OCI-LY7 (cell line): Measurements from ENCODE around the gene ENO2. TPM values are rescaled to one million over a fixed set of nuclear protein-coding genes. Genes with fewer than 3 reads are reported as not detected.
A peak's percentile ranks its signal among the peaks of the same experiment; 100 is the strongest.

Source experiments
- BruUV-seq: library from RNA; stranded (reverse); fragments of 400-500 nt; replicated peaks from 2 replicates; lab custom pipeline; 2021; lab: Mats Ljungman, UMichigan
- CTCF ChIA-PET: fragments of 300-600 bp; sonication (Branson Sonifier 250); formaldehyde crosslinking; loops from one replicate; lab custom pipeline; 2022; ENCODE audit warnings: antibody characterized with exemption; ENCODE audit not compliant: unreplicated experiment; lab: Charles Lee
- POLR2A ChIA-PET: fragments of 300-600 bp; sonication (Branson Sonifier 250); formaldehyde crosslinking; loops from one replicate; lab custom pipeline; 2022; ENCODE audit warnings: antibody characterized with exemption; lab: Charles Lee
- DNase-seq: peaks from one replicate; pipeline ENCODE4 v3.0.0-alpha.2; 2015; ENCODE audit warnings: low spot score
- H2AFZ ChIP-seq: fragments of 200-600 bp; sonication (generic), shearing (Covaris generic); 2 replicates; pipeline ENCODE4 v1.6.1; 2014; ENCODE audit warnings: mild to moderate bottlenecking, antibody characterized with exemption, low read length, moderate library complexity
- H3K27ac ChIP-seq: fragments of 200-600 bp; sonication (generic); 2 replicates; pipeline ENCODE4 v1.5.1; 2014; ENCODE audit warnings: mixed run types, low read depth, mild to moderate bottlenecking, moderate library complexity, low read length, inconsistent platforms; ENCODE audit not compliant: poor library complexity, severe bottlenecking
- H3K36me3 ChIP-seq: fragments of 200-600 bp; sonication (generic); 2 replicates; pipeline ENCODE4 v1.6.1; 2014; ENCODE audit warnings: mild to moderate bottlenecking, antibody characterized with exemption, low read length, moderate library complexity, mixed read lengths; ENCODE audit not compliant: insufficient read depth
- H3K4me1 ChIP-seq: fragments of 200-600 bp; sonication (generic); 2 replicates; pipeline ENCODE4 v1.5.1; 2014; ENCODE audit warnings: mild to moderate bottlenecking, low read length; ENCODE audit not compliant: insufficient read depth, poor library complexity, severe bottlenecking
- H3K4me2 ChIP-seq: fragments of 200-600 bp; sonication (generic); 2 replicates; pipeline ENCODE4 v1.6.1; 2014; ENCODE audit warnings: mild to moderate bottlenecking, low read length
- H3K4me3 ChIP-seq: fragments of 200-600 bp; sonication (generic); 2 replicates; pipeline ENCODE4 v1.5.1; 2014; ENCODE audit warnings: mild to moderate bottlenecking, low read depth, low read length; ENCODE audit not compliant: poor library complexity, severe bottlenecking
- H3K79me2 ChIP-seq: fragments of 200-600 bp; sonication (generic); 2 replicates; pipeline ENCODE4 v1.6.1; 2016; ENCODE audit warnings: low read depth, mild to moderate bottlenecking, low read length, moderate library complexity, mixed read lengths; ENCODE audit not compliant: insufficient read depth
- H3K9me2 ChIP-seq: fragments of 200-600 bp; sonication (generic); 2 replicates; pipeline ENCODE4 v1.6.1; 2016; ENCODE audit warnings: mild to moderate bottlenecking, low read length, mixed read lengths; ENCODE audit not compliant: insufficient read depth
- H3K9me3 ChIP-seq: fragments of 200-600 bp; sonication (generic); 2 replicates; pipeline ENCODE4 v1.6.1; 2014; ENCODE audit warnings: mild to moderate bottlenecking, mixed run types, low read length, mixed read lengths
- H4K20me1 ChIP-seq: fragments of 200-600 bp; sonication (generic); 2 replicates; pipeline ENCODE4 v1.6.1; 2014; ENCODE audit warnings: mild to moderate bottlenecking, antibody characterized with exemption, low read length, moderate library complexity, mixed read lengths; ENCODE audit not compliant: insufficient read depth
- CTCF ChIP-seq: fragments of 200-600 bp; sonication (generic); conservative IDR thresholded peaks from 2 replicates; pipeline ENCODE4 v1.5.1; 2014; ENCODE audit warnings: mild to moderate bottlenecking, antibody characterized with exemption, low read length, moderate library complexity, mixed read lengths
- EZH2phosphoT487 ChIP-seq: fragments of 200-600 bp; sonication (generic); IDR thresholded peaks from 2 replicates; pipeline ENCODE4 v1.6.1; 2018; ENCODE audit warnings: low read depth, borderline replicate concordance, mild to moderate bottlenecking, mixed run types, antibody characterized with exemption, low read length, moderate library complexity, mixed read lengths
- intact Hi-C: fragments of 100-400 bp; cut with micrococcal nuclease; formaldehyde crosslinking; loops from one replicate; pipeline ENCODE4 v1.10.0; 2022; ENCODE audit not compliant: unreplicated experiment
- total RNA-seq, 2 experiments: library from RNA; depleted of rRNA in 1 of 2; stranded (reverse); fragments of >200 nt in 1 of 2; shearing (Covaris generic) in 1 of 2; gene quantifications; 2 replicates each; pipeline ENCODE4 v1.2.3, GENCODE V29; 2014 to 2022

ENO2 gene
- total RNA-seq, 2 experiments from 2014 or later: 24.9 to 89.5 TPM

GRCh38 chr12:6934110-6934509 lies 19.7 kb downstream of the ENO2 start:
- Histone ChIP-seq H3K9me2 (no peaks in the 10 kb centered on the region), H2AFZ (no peak overlapping the region), H3K36me3 (peaks cover 7% of the 10 kb centered on the region; the same call in 1 of the 2 replicates), H4K20me1 (no peaks in the 10 kb centered on the region), H3K9me3 (no peaks in the 10 kb centered on the region), H3K4me2 (no peak overlapping the region), H3K79me2 (peaks cover 5% of the 10 kb centered on the region; the same call in 1 of the 2 replicates), H3K4me1 (peaks cover 20% of the 10 kb centered on the region), H3K4me3 (no peak overlapping the region), H3K27ac (no peak overlapping the region)
- TF ChIP-seq CTCF: no peak
- no peak for TF ChIP-seq EZH2phosphoT487
- ChIA-PET POLR2A (no interaction called here), CTCF (no interaction called here)
- intact Hi-C loops: no loop called here
- no TSS peak for BruUV-seq
- no peak for DNase-seq

GRCh38 chr12:6935371-6936193 lies 21.2 kb downstream of the ENO2 start:
- BruUV-seq: no TSS peak
- peak overlapping the region; percentile 86 for H3K4me2 ChIP-seq
- H3K9me3 ChIP-seq: no peaks in the 10 kb centered on the region
- H3K4me3 ChIP-seq: peak overlapping the region; percentile 81
- no peaks in the 10 kb centered on the region for H3K9me2 ChIP-seq
- H3K4me1 ChIP-seq: peaks cover 20% of the 10 kb centered on the region
- ChIA-PET POLR2A (interaction anchor here (0.6 to 1.5 kb wide), 4 partner anchors 8 to 48 kb away, joined by 3 to 4 read pairs (median 3); partner anchors contain the start of genes C12orf57, LRRC23 and RNU7-1), CTCF (no interaction called here)
- H4K20me1 ChIP-seq: no peaks in the 10 kb centered on the region
- intact Hi-C loops: loop anchor here (2.0 to 5.0 kb wide), 3 partner anchors 37 to 63 kb away; partner anchors contain the start of genes EMG1, PHB2 and SPSB2
- peaks cover 7% of the 10 kb centered on the region; the same call in 1 of the 2 replicates for H3K36me3 ChIP-seq
- H2AFZ ChIP-seq: no peak overlapping the region
- TF ChIP-seq EZH2phosphoT487: no peak
- H3K79me2 ChIP-seq: peaks cover 5% of the 10 kb centered on the region; the same call in 1 of the 2 replicates
- H3K27ac ChIP-seq: no peak overlapping the region
- no peak for DNase-seq

GRCh38 chr12:6936194-6936635 lies 21.8 kb downstream of the ENO2 start:
- Histone ChIP-seq H3K27ac (peak overlapping the region; percentile 87), H3K9me2 (no peaks in the 10 kb centered on the region), H3K4me2 (peak overlapping the region; percentile 86), H3K36me3 (peaks cover 7% of the 10 kb centered on the region; the same call in 1 of the 2 replicates), H2AFZ (no peak overlapping the region), H3K4me3 (peak overlapping the region; percentile 81), H3K9me3 (no peaks in the 10 kb centered on the region), H3K4me1 (peaks cover 20% of the 10 kb centered on the region), H3K79me2 (peaks cover 5% of the 10 kb centered on the region; the same call in 1 of the 2 replicates), H4K20me1 (no peaks in the 10 kb centered on the region)
- intact Hi-C loops: loop anchor here (2.0 to 5.0 kb wide), 3 partner anchors 36 to 63 kb away; partner anchors contain the start of genes EMG1, PHB2 and SPSB2
- DNase-seq: no peak
- TF ChIP-seq EZH2phosphoT487 (no peak), CTCF (no peak)
- no TSS peak for BruUV-seq
- ChIA-PET CTCF (interaction anchor here (0.6 kb wide), 1 partner anchor 44 kb away, joined by 3 read pairs; no protein-coding TSS in a partner anchor), POLR2A (interaction anchor here (0.6 to 2.2 kb wide), 7 partner anchors 12 to 57 kb away, joined by 3 to 8 read pairs (median 4); partner anchors contain the start of gene LRRC23)
